Mucosa of rectum (tissue), 2 donors: Measurements from ENCODE around the gene KCNJ9.
"Not testable (repeated sequence)": the region's sequence is repeated elsewhere in the genome, so short reads cannot be mapped to it uniquely, and the experiment has no call there.

ENCODE experiments used
- H3K27ac ChIP-seq, 2 donors: one replicate each; pipeline ENCODE4 v1.7.0; 2013; ENCODE audit warnings: inconsistent platforms in 2 of 2, low read depth in 2 of 2, low read length in 2 of 2
- H3K27me3 ChIP-seq, 2 donors: one replicate each; pipeline ENCODE4 v1.7.0; 2013; ENCODE audit warnings: low read length in 2 of 2; ENCODE audit not compliant: control insufficient read depth in 2 of 2, insufficient read depth in 2 of 2
- H3K36me3 ChIP-seq, 2 donors: one replicate each; pipeline ENCODE4 v1.7.0; 2013; ENCODE audit warnings: low read length in 2 of 2; ENCODE audit not compliant: control insufficient read depth in 2 of 2, insufficient read depth in 2 of 2
- H3K4me1 ChIP-seq, 2 donors: one replicate each; pipeline ENCODE4 v1.7.0; 2013; ENCODE audit warnings: low read length in 2 of 2, mild to moderate bottlenecking in 1 of 2; ENCODE audit not compliant: control insufficient read depth in 2 of 2, insufficient read depth in 2 of 2
- H3K4me3 ChIP-seq, 2 donors: one replicate each; pipeline ENCODE4 v1.7.0; 2013; ENCODE audit warnings: low read length in 2 of 2
- H3K9ac ChIP-seq, 2 donors: one replicate each; pipeline ENCODE4 v1.7.0; 2013; ENCODE audit warnings: low read length in 2 of 2, low read depth in 1 of 2, mild to moderate bottlenecking in 1 of 2
- H3K9me3 ChIP-seq, 2 donors: one replicate each; pipeline ENCODE4 v1.7.0; 2013; ENCODE audit warnings: low read length in 2 of 2; ENCODE audit not compliant: control insufficient read depth in 2 of 2
- donor health status: healthy.
- donor health status: Normal muscosa, but diverticular disease.

Gene KCNJ9

DNA sequence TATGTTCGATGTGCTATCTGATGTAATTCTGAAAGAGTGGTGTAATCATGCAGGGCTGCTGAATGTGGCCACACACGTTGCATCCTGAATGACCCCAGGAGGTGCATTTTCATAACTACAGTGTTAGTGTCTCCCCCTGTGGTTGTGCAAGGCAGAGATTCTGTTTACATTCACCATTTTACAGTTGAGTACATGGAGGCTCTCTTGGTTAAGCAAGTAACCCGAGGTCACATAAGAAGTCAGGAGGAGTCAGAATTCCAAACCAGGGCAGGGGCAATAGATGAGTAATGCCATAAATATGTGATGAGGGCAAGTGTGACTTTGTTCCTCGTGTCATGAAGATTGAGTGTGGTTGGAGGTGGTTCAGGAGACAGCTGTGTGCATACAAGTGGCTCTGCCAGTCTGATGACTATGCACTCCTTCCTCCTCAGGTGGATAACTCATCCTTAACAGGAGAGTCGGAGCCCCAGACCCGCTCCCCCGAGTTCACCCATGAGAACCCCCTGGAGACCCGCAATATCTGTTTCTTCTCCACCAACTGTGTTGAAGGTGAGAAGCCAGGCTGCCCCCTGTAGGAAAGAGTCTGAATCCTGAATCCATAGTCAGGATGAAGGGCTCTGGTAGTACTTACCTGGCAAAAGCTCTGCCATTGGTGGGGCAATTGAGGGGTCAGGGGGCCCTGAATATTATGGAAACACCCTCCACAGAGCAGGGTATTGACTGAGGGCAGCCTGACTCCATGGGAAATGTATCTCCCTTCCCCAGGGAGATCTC is 43.6 kb downstream of the KCNJ9 start:
- H3K27me3 ChIP-seq = no peaks in the 10 kb centered on the region
- no peak overlapping the region for H3K27ac ChIP-seq
- no peaks in the 10 kb centered on the region for H3K36me3 ChIP-seq
- no peaks in the 10 kb centered on the region for H3K4me1 ChIP-seq
- no peaks in the 10 kb centered on the region for H3K9me3 ChIP-seq
- H3K4me3 ChIP-seq = no peak overlapping the region
- no peak overlapping the region for H3K9ac ChIP-seq

DNA sequence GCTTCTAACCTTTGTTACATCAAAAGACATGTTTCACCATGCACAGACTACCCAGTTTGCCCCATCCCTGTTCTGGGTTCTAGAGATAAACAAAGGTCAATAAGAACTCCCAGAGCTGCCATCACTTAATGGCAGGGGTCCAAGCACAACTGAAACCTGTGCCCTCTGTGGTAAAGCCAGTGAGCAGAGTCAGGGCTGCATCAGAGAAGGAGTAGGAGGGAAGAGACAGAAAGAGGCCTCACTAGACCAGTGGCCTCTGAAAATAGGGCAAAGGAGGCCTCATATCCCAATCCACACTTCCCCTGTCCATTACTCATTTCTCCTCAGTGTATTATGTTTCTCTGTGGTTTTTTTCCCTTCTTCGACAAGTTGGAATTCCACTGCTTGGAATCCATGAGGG is 44.4 kb downstream of the KCNJ9 start:
- Histone ChIP-seq H3K4me3 (no peak overlapping the region), H3K27ac (no peak overlapping the region), H3K36me3 (no peaks in the 10 kb centered on the region), H3K9me3 (no peaks in the 10 kb centered on the region), H3K4me1 (no peaks in the 10 kb centered on the region), H3K27me3 (no peaks in the 10 kb centered on the region), H3K9ac (no peak overlapping the region)

DNA sequence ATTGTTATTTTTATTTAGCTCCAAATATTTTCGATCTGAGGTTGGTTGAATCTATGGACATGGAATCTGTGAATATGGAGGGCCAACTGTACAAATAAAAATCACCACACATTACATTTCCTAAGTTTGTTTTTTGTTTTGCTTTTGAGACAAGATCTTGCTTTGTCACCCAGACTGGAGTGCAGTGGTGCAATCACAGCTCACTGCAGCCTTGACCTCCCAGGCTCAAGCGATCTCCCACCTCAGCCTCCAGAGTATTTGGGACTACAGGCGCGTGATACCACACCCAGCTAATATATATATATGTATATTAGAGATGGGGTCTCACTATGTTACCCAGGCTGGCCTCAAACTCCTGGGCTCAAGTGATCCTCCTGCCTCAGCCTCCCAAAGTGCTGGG is 45.0 kb downstream of the KCNJ9 start:
- not testable (repeated sequence) for H3K4me3 ChIP-seq, H3K9ac ChIP-seq, H3K9me3 ChIP-seq, H3K27me3 ChIP-seq, H3K4me1 ChIP-seq, H3K27ac ChIP-seq, H3K36me3 ChIP-seq

DNA sequence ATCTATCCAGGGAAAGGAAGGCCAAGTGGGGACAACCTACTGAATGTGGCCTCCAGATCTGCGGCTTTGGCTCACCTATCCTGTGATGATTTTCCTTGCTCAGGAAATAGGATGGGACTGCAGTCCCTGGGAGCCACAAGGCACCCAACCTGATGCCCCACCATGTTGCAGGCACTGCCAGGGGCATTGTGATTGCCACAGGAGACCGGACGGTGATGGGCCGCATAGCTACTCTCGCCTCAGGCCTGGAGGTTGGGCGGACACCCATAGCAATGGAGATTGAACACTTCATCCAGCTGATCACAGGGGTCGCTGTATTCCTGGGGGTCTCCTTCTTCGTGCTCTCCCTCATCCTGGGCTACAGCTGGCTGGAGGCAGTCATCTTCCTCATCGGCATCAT is 46.0 kb downstream of the KCNJ9 start:
- no peak overlapping the region for H3K27ac ChIP-seq
- H3K36me3 ChIP-seq = no peaks in the 10 kb centered on the region

DNA sequence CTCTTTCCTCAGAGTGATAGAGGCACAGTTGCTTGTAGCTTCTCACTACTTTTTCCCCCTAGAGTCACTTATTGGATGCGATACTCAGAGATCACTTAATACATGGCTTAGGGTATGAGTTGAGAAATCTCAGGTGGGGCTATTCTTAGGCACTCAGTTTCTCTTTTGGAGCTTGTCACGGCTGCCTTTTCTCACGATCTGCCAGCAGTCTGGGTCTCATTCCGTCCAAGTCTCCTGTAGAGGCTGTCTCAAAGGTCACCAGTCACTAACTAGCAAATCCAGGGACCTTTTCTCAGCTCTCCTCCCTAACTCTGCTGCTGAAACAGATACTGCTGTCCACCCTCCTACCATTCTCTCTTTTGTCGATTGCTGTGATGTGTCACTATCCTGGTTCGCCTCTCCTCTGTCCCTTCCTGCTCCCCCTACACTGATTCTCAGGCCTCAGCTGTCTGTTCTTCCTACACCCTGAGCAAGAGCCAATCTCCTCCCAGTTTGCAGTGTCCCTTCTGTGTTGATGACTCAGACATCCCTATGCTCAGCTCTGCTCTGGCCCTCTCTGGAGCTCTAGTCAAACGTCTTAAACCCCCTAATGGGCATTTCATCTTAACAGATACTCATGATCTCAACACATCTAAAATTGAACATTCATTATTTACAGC is 46.7 kb downstream of the KCNJ9 start:
- no peak overlapping the region for H3K9ac ChIP-seq
- no peak overlapping the region for H3K4me3 ChIP-seq
- no peaks in the 10 kb centered on the region for H3K9me3 ChIP-seq
- H3K36me3 ChIP-seq = no peaks in the 10 kb centered on the region
- no peaks in the 10 kb centered on the region for H3K27me3 ChIP-seq
- no peaks in the 10 kb centered on the region for H3K4me1 ChIP-seq
- H3K27ac ChIP-seq = no peak overlapping the region

More for the DNA sequence above, 46.0 kb downstream of the KCNJ9 start:
- Histone ChIP-seq H3K27me3 (no peaks in the 10 kb centered on the region), H3K9me3 (no peaks in the 10 kb centered on the region), H3K4me1 (no peaks in the 10 kb centered on the region), H3K9ac (no peak overlapping the region), H3K4me3 (no peak overlapping the region)

DNA sequence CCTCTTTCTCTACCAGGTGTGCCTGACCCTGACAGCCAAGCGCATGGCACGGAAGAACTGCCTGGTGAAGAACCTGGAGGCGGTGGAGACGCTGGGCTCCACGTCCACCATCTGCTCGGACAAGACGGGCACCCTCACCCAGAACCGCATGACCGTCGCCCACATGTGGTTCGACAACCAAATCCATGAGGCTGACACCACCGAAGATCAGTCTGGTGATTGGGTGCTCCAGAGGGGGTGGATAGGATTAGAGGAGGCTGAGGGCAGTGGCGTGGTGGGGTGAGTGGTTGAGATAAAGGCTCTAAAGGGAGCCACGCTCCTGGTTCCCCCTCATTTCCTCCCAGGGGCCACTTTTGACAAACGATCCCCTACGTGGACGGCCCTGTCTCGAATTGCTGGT is 47.3 kb downstream of the KCNJ9 start:
- Histone ChIP-seq H3K4me3 (no peak overlapping the region), H3K27me3 (peaks cover 0 to 3% of the 10 kb centered on the region in 2 donors), H3K4me1 (no peaks in the 10 kb centered on the region), H3K36me3 (no peaks in the 10 kb centered on the region), H3K27ac (no peak overlapping the region), H3K9ac (no peak overlapping the region), H3K9me3 (no peaks in the 10 kb centered on the region)

DNA sequence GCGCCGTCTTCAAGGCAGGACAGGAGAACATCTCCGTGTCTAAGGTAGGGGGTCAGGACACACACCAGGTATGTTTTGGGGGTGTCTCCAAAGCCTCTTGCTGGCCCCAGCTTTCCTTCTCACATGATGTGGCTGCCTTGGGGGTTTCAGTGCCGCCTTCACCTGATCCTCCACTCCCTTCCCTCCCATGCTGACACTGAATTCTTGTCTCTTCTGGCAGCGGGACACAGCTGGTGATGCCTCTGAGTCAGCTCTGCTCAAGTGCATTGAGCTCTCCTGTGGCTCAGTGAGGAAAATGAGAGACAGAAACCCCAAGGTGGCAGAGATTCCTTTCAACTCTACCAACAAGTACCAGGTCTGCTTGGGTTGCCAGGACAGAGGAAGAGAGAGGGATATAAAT is 47.7 kb downstream of the KCNJ9 start:
- Histone ChIP-seq H3K9ac (no peak overlapping the region), H3K9me3 (no peaks in the 10 kb centered on the region), H3K36me3 (no peaks in the 10 kb centered on the region), H3K27me3 (peaks cover 0 to 3% of the 10 kb centered on the region in 2 donors), H3K4me3 (no peak overlapping the region), H3K27ac (no peak overlapping the region), H3K4me1 (no peaks in the 10 kb centered on the region)

DNA sequence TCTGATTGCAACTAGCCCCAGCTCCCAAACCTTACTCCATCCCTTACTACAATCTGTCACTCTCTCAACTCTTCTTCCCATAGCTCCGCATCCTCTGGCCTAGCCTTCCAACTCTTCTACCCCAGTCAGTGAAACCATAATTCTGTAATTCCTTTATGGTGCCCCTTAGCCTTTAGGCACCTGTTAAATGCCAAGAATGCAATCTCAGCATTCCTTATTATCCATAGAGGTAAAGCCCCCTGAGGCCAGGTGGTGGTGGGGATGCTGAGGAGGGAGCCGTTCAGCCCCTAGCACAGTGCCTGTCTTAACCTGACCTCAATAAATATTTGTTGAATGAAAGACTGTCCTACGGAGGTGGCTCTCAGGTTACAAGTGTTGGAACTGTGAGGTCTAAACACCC is 48.2 kb downstream of the KCNJ9 start:
- Histone ChIP-seq H3K27ac (no peak overlapping the region), H3K4me1 (no peaks in the 10 kb centered on the region), H3K9ac (no peak overlapping the region), H3K27me3 (peaks cover 0 to 3% of the 10 kb centered on the region in 2 donors), H3K36me3 (no peaks in the 10 kb centered on the region), H3K9me3 (no peaks in the 10 kb centered on the region), H3K4me3 (no peak overlapping the region)

DNA sequence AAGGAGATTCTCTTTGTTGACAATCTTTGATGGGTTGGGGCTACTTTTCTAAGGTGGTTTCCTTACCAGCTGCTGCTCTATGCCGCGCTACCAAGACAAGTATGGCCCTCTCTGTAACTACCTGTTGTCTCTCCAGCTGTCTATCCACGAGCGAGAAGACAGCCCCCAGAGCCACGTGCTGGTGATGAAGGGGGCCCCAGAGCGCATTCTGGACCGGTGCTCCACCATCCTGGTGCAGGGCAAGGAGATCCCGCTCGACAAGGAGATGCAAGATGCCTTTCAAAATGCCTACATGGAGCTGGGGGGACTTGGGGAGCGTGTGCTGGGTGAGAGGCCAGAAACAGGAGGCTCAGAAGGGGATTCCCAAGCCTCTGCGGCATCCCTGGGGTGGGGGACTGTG is 48.6 kb downstream of the KCNJ9 start:
- H3K27ac ChIP-seq = no peak overlapping the region
- H3K36me3 ChIP-seq = no peaks in the 10 kb centered on the region
- H3K9me3 ChIP-seq = no peaks in the 10 kb centered on the region
- H3K27me3 ChIP-seq = peaks cover 0 to 3% of the 10 kb centered on the region in 2 donors
- H3K4me3 ChIP-seq = no peak overlapping the region
- H3K9ac ChIP-seq = no peak overlapping the region
- no peaks in the 10 kb centered on the region for H3K4me1 ChIP-seq

DNA sequence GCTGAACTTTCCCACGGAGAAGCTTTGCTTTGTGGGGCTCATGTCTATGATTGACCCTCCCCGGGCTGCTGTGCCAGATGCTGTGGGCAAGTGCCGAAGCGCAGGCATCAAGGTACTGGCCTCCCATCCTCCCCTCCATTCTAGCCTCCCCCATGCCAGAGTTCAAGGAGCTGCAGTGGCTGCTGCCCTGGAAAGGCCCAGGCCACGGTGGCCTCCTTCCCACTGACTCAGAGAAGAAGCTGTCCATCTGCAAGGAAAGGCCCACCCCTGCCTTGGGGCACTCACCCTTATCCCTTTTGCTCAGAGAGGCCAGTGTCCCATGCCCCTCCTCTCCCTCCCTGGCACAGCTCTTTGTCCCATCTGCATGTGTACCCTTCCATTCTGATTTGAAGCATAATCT is 49.1 kb downstream of the KCNJ9 start:
- H3K4me1 ChIP-seq = no peaks in the 10 kb centered on the region
- no peaks in the 10 kb centered on the region for H3K36me3 ChIP-seq
- H3K27ac ChIP-seq = no peak overlapping the region

More for the DNA sequence above, 49.1 kb downstream of the KCNJ9 start:
- Histone ChIP-seq H3K4me3 (no peak overlapping the region), H3K9me3 (no peaks in the 10 kb centered on the region), H3K9ac (no peak overlapping the region), H3K27me3 (peaks cover 0 to 3% of the 10 kb centered on the region in 2 donors)
